Cardiac fibroblast (primary cell): ENCODE measurements around the gene ITM2A.

Experiments used
- DNase-seq, 2 donors: peaks; one replicate each; pipeline versions ENCODE4 v3.0.0 to v3.0.0-alpha.2; 2010; ENCODE audit warnings: low read depth in 2 of 2
- H3K4me3 ChIP-seq, 2 donors: replicated peaks in 1 of 2; 1 replicate in 1 of 2; 2 replicates in 1 of 2; pipeline ENCODE4 v1.5.1; 2011; ENCODE audit warnings: low read depth in 2 of 2, low read length in 2 of 2, mild to moderate bottlenecking in 2 of 2, moderate library complexity in 1 of 2
- CTCF ChIP-seq: IDR thresholded peaks from one replicate; pipeline ENCODE4 v1.5.1; 2011; ENCODE audit warnings: low read depth, mild to moderate bottlenecking, low read length, inconsistent platforms

Gene ITM2A

DNA sequence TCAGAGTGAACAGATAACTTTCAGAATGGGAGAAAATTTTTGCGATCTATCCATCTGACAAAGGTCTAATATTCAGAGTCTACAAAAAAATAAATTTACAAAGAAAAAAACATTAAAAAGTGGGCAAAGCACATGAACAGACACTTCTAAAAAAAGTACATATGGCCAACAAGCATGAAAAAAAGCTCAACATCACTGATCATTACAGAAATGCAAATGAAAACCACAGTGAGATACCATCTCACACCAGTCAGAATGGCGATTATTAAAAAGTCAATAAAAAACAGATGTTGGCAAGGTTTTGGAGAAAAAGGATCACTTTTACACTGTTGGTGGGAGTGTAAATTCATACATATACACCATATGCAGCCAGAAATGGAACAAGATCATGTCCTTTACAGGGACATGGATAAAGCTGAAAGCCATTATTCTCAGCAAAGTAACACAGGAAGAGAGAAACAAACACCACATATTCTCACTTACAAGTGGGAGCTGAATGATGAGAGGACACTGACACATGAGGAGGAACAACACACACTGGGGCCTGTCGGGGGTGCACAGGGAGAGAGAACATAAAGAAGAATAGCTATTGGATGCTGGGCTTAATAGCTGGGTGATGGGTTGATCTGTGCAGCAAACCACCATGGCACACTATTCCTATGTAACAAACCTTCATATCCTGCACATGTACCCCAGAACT is 41.6 kb upstream of the ITM2A start:
- TF ChIP-seq CTCF: no peak
- no peak for DNase-seq
- H3K4me3 ChIP-seq: no peak overlapping the region

DNA sequence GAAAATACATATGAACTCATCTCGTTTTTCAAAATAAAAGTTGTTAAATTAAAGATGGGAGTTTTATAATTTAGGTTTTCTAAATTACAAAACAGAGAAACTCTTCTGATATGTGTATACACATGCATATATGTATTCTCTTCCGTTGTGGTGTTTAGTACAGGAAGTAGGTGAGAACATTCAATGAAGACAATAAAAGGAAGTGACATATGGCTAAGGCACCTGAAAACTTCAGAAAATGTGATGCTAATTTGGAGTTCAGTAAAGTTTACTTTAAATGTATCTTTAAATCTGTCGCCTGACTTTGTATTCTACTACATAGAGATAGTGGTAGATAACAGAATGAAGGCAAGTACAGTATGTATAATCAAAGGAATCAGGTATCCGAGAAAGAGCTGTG is 33.5 kb upstream of the ITM2A start:
- DNase-seq: no peak
- TF ChIP-seq CTCF: no peak
- H3K4me3 ChIP-seq: no peak overlapping the region

- DNase-seq: no peak
- no peak for TF ChIP-seq CTCF
- no peak overlapping the region for H3K4me3 ChIP-seq
Observed at GRCh38 chrX:79375340-79375739, 8.2 kb upstream of the ITM2A start.

DNA sequence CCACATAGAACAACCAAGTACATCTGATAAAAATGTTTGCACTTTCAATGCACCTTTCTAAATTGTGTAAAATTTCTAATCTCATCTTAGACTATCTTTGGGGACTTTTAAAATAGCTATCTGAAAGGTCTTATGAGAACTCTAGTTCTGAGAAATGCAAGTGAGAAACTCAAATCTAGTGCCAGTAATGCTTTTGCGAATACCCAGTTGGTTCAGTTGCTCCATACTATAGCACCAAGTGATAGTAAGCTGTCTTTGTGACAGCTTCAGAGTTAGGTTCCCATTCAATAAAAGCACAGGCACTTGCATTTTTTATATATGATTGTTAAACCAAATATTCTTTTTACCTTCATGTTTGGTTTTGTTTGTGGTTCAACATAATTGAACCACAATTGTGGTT is 4.5 kb upstream of the ITM2A start:
- no peak for DNase-seq
- no peak for TF ChIP-seq CTCF
- H3K4me3 ChIP-seq: no peak overlapping the region

GRCh38 chrX:79371101-79371500 is 4.0 kb upstream of the ITM2A start:
- no peak for TF ChIP-seq CTCF
- DNase-seq: no peak
- H3K4me3 ChIP-seq: no peak overlapping the region

DNA sequence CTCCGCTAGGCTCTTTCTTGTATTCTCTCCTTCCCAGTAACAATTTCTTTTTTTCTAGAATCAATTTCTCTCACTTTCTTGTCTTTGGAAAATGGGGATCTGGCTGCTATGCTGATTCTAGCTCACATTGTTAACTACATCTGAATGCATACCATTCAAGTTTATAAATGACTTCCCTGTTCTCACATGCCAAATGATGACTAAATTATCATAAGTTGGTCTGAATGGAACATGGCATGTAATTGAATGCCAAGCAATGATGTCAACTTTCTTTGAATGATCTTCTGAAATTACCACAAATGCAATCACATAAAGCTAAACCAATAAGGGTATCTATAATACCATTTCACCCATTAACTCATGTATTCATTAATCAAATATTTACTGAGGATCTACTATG is 2.7 kb upstream of the ITM2A start:
- no peak for TF ChIP-seq CTCF
- no peak for DNase-seq
- H3K4me3 ChIP-seq: no peak overlapping the region

GRCh38 chrX:79368441-79368840 is 1.3 kb upstream of the ITM2A start:
- DNase-seq: no peak

More at GRCh38 chrX:79368441-79368840, 1.3 kb upstream of the ITM2A start:
- no peak overlapping the region for H3K4me3 ChIP-seq
- TF ChIP-seq CTCF: no peak
